Panc1 (cell line): Measurements from ENCODE around the gene DLGAP1.

Source experiments
- CTCF ChIP-seq: fragments of 450-650 bp; IDR thresholded peaks from 2 replicates; pipeline ENCODE4 v1.5.1; 2017; ENCODE audit warnings: mild to moderate bottlenecking
- TCF7L2 ChIP-seq: IDR thresholded peaks from 2 replicates; pipeline ENCODE4 v1.6.1; 2011; ENCODE audit warnings: mild to moderate bottlenecking, low read depth, low read length, inconsistent platforms

- TF ChIP-seq CTCF (no peak), TCF7L2 (no peak)
Observed at GRCh38 chr18:3748086-3748485, 707.0 kb downstream of the DLGAP1 start.
